Measurements from ENCODE around the gene VASP.

The VASP gene

DNA sequence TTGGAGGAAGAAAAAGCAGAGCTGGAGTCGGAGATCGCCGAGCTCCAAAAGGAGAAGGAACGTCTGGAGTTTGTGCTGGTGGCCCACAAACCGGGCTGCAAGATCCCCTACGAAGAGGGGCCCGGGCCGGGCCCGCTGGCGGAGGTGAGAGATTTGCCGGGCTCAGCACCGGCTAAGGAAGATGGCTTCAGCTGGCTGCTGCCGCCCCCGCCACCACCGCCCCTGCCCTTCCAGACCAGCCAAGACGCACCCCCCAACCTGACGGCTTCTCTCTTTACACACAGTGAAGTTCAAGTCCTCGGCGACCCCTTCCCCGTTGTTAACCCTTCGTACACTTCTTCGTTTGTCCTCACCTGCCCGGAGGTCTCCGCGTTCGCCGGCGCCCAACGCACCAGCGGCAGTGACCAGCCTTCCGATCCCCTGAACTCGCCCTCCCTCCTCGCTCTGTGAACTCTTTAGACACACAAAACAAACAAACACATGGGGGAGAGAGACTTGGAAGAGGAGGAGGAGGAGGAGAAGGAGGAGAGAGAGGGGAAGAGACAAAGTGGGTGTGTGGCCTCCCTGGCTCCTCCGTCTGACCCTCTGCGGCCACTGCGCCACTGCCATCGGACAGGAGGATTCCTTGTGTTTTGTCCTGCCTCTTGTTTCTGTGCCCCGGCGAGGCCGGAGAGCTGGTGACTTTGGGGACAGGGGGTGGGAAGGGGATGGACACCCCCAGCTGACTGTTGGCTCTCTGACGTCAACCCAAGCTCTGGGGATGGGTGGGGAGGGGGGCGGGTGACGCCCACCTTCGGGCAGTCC lies 34.5 kb upstream of the VASP start:
- TF ChIP-seq, protein P1, sequence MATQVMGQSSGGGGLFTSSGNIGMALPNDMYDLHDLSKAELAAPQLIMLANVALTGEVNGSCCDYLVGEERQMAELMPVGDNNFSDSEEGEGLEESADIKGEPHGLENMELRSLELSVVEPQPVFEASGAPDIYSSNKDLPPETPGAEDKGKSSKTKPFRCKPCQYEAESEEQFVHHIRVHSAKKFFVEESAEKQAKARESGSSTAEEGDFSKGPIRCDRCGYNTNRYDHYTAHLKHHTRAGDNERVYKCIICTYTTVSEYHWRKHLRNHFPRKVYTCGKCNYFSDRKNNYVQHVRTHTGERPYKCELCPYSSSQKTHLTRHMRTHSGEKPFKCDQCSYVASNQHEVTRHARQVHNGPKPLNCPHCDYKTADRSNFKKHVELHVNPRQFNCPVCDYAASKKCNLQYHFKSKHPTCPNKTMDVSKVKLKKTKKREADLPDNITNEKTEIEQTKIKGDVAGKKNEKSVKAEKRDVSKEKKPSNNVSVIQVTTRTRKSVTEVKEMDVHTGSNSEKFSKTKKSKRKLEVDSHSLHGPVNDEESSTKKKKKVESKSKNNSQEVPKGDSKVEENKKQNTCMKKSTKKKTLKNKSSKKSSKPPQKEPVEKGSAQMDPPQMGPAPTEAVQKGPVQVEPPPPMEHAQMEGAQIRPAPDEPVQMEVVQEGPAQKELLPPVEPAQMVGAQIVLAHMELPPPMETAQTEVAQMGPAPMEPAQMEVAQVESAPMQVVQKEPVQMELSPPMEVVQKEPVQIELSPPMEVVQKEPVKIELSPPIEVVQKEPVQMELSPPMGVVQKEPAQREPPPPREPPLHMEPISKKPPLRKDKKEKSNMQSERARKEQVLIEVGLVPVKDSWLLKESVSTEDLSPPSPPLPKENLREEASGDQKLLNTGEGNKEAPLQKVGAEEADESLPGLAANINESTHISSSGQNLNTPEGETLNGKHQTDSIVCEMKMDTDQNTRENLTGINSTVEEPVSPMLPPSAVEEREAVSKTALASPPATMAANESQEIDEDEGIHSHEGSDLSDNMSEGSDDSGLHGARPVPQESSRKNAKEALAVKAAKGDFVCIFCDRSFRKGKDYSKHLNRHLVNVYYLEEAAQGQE (IDR thresholded peaks at IDR 0.05; ENCODE audit: low read depth) = no peak
- TF ChIP-seq RAD21 (IDR thresholded peaks at IDR 0.05; ENCODE audit: low read depth) (no peak), EP300 (IDR thresholded peaks at IDR 0.05; ENCODE audit: borderline replicate concordance) (no peak), NFIC (IDR thresholded peaks at IDR 0.05) (no peak), CREB1 (IDR thresholded peaks at IDR 0.05; ENCODE audit: low read depth) (no peak), YY1 (IDR thresholded peaks at IDR 0.05; ENCODE audit: low read depth) (no peak), FOXM1 (IDR thresholded peaks at IDR 0.05; ENCODE audit: borderline replicate concordance, low read depth) (no peak), ZBTB7A (IDR thresholded peaks at IDR 0.05; ENCODE audit: low read depth) (no peak), TCF12 (IDR thresholded peaks at IDR 0.05; ENCODE audit: low read depth) (no peak), EGR1 (IDR thresholded peaks at IDR 0.05) (no peak), TEAD4 (IDR thresholded peaks at IDR 0.05) (no peak), TAF1 (IDR thresholded peaks at IDR 0.05; ENCODE audit: low read depth) (no peak)
- TF ChIP-seq, protein P2, sequence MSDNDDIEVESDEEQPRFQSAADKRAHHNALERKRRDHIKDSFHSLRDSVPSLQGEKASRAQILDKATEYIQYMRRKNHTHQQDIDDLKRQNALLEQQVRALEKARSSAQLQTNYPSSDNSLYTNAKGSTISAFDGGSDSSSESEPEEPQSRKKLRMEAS (IDR thresholded peaks at IDR 0.05) = no peak

DNA sequence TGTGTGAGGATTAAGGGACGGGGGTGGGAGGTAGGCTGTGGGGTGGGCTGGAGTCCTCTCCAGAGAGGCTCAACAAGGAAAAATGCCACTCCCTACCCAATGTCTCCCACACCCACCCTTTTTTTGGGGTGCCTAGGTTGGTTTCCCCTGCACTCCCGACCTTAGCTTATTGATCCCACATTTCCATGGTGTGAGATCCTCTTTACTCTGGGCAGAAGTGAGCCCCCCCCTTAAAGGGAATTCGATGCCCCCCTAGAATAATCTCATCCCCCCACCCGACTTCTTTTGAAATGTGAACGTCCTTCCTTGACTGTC lies 34.0 kb upstream of the VASP start:
- TF ChIP-seq NFIC (IDR thresholded peaks at IDR 0.05) (no peak), EP300 (IDR thresholded peaks at IDR 0.05; ENCODE audit: borderline replicate concordance) (no peak), TAF1 (IDR thresholded peaks at IDR 0.05; ENCODE audit: low read depth) (no peak), RAD21 (IDR thresholded peaks at IDR 0.05; ENCODE audit: low read depth) (no peak), FOXM1 (IDR thresholded peaks at IDR 0.05; ENCODE audit: borderline replicate concordance, low read depth) (no peak)
- TF ChIP-seq, protein P3, sequence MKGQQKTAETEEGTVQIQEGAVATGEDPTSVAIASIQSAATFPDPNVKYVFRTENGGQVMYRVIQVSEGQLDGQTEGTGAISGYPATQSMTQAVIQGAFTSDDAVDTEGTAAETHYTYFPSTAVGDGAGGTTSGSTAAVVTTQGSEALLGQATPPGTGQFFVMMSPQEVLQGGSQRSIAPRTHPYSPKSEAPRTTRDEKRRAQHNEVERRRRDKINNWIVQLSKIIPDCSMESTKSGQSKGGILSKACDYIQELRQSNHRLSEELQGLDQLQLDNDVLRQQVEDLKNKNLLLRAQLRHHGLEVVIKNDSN (IDR thresholded peaks at IDR 0.05) = no peak
- TF ChIP-seq, protein P1 (IDR thresholded peaks at IDR 0.05; ENCODE audit: low read depth) = no peak
- TF ChIP-seq, protein P2 (IDR thresholded peaks at IDR 0.05) = no peak

DNA sequence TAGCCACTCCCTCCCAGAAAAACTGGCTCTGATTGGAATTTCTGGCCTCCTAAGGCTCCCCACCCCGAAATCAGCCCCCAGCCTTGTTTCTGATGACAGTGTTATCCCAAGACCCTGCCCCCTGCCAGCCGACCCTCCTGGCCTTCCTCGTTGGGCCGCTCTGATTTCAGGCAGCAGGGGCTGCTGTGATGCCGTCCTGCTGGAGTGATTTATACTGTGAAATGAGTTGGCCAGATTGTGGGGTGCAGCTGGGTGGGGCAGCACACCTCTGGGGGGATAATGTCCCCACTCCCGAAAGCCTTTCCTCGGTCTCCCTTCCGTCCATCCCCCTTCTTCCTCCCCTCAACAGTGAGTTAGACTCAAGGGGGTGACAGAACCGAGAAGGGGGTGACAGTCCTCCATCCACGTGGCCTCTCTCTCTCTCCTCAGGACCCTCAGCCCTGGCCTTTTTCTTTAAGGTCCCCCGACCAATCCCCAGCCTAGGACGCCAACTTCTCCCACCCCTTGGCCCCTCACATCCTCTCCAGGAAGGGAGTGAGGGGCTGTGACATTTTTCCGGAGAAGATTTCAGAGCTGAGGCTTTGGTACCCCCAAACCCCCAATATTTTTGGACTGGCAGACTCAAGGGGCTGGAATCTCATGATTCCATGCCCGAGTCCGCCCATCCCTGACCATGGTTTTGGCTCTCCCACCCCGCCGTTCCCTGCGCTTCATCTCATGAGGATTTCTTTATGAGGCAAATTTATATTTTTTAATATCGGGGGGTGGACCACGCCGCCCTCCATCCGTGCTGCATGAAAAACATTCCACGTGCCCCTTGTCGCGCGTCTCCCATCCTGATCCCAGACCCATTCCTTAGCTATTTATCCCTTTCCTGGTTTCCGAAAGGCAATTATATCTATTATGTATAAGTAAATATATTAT lies 33.3 kb upstream of the VASP start:
- TF ChIP-seq YY1 (IDR thresholded peaks at IDR 0.05; ENCODE audit: low read depth) = no peak
- TF ChIP-seq, protein P2 (IDR thresholded peaks at IDR 0.05) = no peak
- TF ChIP-seq CREB1 (IDR thresholded peaks at IDR 0.05; ENCODE audit: low read depth) = no peak
- no peak for TF ChIP-seq TAF1 (IDR thresholded peaks at IDR 0.05; ENCODE audit: low read depth)
- TF ChIP-seq RAD21 (IDR thresholded peaks at IDR 0.05; ENCODE audit: low read depth) = no peak
- TF ChIP-seq, protein P1 (IDR thresholded peaks at IDR 0.05; ENCODE audit: low read depth) = no peak
- no peak for TF ChIP-seq CEBPB (IDR thresholded peaks at IDR 0.05)
- no peak for TF ChIP-seq TCF12 (IDR thresholded peaks at IDR 0.05; ENCODE audit: low read depth)
- no peak for TF ChIP-seq TEAD4 (IDR thresholded peaks at IDR 0.05)
- no peak for TF ChIP-seq ZBTB7A (IDR thresholded peaks at IDR 0.05; ENCODE audit: low read depth)
- TF ChIP-seq FOXM1 (IDR thresholded peaks at IDR 0.05; ENCODE audit: borderline replicate concordance, low read depth) = no peak
- TF ChIP-seq, protein P3 (IDR thresholded peaks at IDR 0.05) = no peak
- TF ChIP-seq EGR1 (IDR thresholded peaks at IDR 0.05) = no peak
